H9 (cell line): Measurements from ENCODE around the gene MGARP. TPM values are rescaled to one million over a fixed set of nuclear protein-coding genes. Genes with fewer than 3 reads are reported as not detected.

Experiments used
- DNase-seq: peaks from one replicate; pipeline ENCODE4 v3.0.0-alpha.2; 2017
- H2AFZ ChIP-seq: one replicate; pipeline ENCODE4 v1.6.1; 2013; ENCODE audit warnings: mild to moderate bottlenecking, low read length, control low read depth, moderate library complexity
- H2AK5ac ChIP-seq: 2 replicates; pipeline ENCODE4 v1.6.1; 2013; ENCODE audit warnings: low read length, control low read depth, mixed read lengths; ENCODE audit not compliant: insufficient read length
- H2BK120ac ChIP-seq: one replicate; pipeline ENCODE4 v1.6.1; 2013; ENCODE audit warnings: low read depth, mild to moderate bottlenecking, low read length, control low read depth, inconsistent platforms; ENCODE audit not compliant: poor library complexity, severe bottlenecking
- H2BK12ac ChIP-seq: 2 replicates; pipeline ENCODE4 v1.6.1; 2013; ENCODE audit warnings: low read length, control low read depth, mixed read lengths, low read depth; ENCODE audit not compliant: insufficient read length
- H2BK15ac ChIP-seq: 2 replicates; pipeline ENCODE4 v1.6.1; 2013; ENCODE audit warnings: low read depth, low read length, control low read depth
- H2BK20ac ChIP-seq: one replicate; pipeline ENCODE4 v1.6.1; 2013; ENCODE audit warnings: low read depth, mild to moderate bottlenecking, low read length, control low read depth, inconsistent platforms; ENCODE audit not compliant: poor library complexity, severe bottlenecking
- H2BK5ac ChIP-seq: 2 replicates; pipeline ENCODE4 v1.6.1; 2013; ENCODE audit warnings: low read length, control low read depth, mixed read lengths; ENCODE audit not compliant: insufficient read length
- H3K14ac ChIP-seq: 2 replicates; pipeline ENCODE4 v1.6.1; 2013; ENCODE audit warnings: low read length, control low read depth; ENCODE audit not compliant: insufficient read depth
- H3K18ac ChIP-seq: 2 replicates; pipeline ENCODE4 v1.6.1; 2013; ENCODE audit warnings: low read depth, mild to moderate bottlenecking, mixed read lengths, low read length, control low read depth; ENCODE audit not compliant: insufficient read length
- H3K23ac ChIP-seq: 2 replicates; pipeline ENCODE4 v1.6.1; 2013; ENCODE audit warnings: low read length, control low read depth, mixed read lengths, low read depth; ENCODE audit not compliant: insufficient read length
- H3K23me2 ChIP-seq: 2 replicates; pipeline ENCODE4 v1.6.1; 2013; ENCODE audit warnings: low read depth, mild to moderate bottlenecking, mixed read lengths, low read length, control low read depth; ENCODE audit not compliant: insufficient read length, poor library complexity, severe bottlenecking
- H3K27ac ChIP-seq: 2 replicates; pipeline ENCODE4 v1.5.1; 2013; ENCODE audit warnings: low read length, control low read depth, mixed read lengths, low read depth; ENCODE audit not compliant: insufficient read length
- H3K27me3 ChIP-seq: 2 replicates; pipeline ENCODE4 v1.6.1; 2013; ENCODE audit warnings: low read length, control low read depth, inconsistent platforms; ENCODE audit not compliant: insufficient read depth
- H3K4ac ChIP-seq: 2 replicates; pipeline ENCODE4 v1.6.1; 2013; ENCODE audit warnings: low read depth, mild to moderate bottlenecking, control low read depth, inconsistent platforms, low read length, moderate library complexity
- H3K4me1 ChIP-seq: 2 replicates; pipeline ENCODE4 v1.6.1; 2013; ENCODE audit warnings: low read length, control low read depth, inconsistent platforms; ENCODE audit not compliant: insufficient read depth
- H3K4me2 ChIP-seq: 2 replicates; pipeline ENCODE4 v1.6.1; 2013; ENCODE audit warnings: low read length, control low read depth, mixed read lengths; ENCODE audit not compliant: insufficient read length, insufficient read depth
- H3K56ac ChIP-seq: 2 replicates; pipeline ENCODE4 v1.6.1; 2013; ENCODE audit warnings: low read depth, mild to moderate bottlenecking, mixed read lengths, low read length, control low read depth; ENCODE audit not compliant: insufficient read length
- H3K79me1 ChIP-seq: 2 replicates; pipeline ENCODE4 v1.6.1; 2013; ENCODE audit warnings: low read depth, mild to moderate bottlenecking, moderate library complexity, low read length, control low read depth, inconsistent platforms; ENCODE audit not compliant: insufficient read depth, poor library complexity, severe bottlenecking
- H3K79me2 ChIP-seq: 2 replicates; pipeline ENCODE4 v1.6.1; 2013; ENCODE audit warnings: low read length, control low read depth, inconsistent platforms; ENCODE audit not compliant: insufficient read depth
- H3K9ac ChIP-seq: 2 replicates; pipeline ENCODE4 v1.6.1; 2013; ENCODE audit warnings: low read length, control low read depth, mixed read lengths; ENCODE audit not compliant: insufficient read length; ENCODE audit errors: extremely low read depth
- H3K9me3 ChIP-seq: one replicate; pipeline ENCODE4 v1.6.1; 2013; ENCODE audit warnings: low read depth, low read length, inconsistent platforms; ENCODE audit not compliant: control insufficient read depth
- H3T11ph ChIP-seq: one replicate; pipeline ENCODE4 v1.6.1; 2013; ENCODE audit warnings: mild to moderate bottlenecking, low read length, control low read depth, inconsistent platforms
- H4K20me1 ChIP-seq: one replicate; pipeline ENCODE4 v1.6.1; 2013; ENCODE audit not compliant: control insufficient read depth, insufficient read length, insufficient read depth
- H4K5ac ChIP-seq: 2 replicates; pipeline ENCODE4 v1.6.1; 2013; ENCODE audit warnings: low read depth, mild to moderate bottlenecking, mixed read lengths, low read length, control low read depth; ENCODE audit not compliant: insufficient read length
- H4K8ac ChIP-seq: replicated peaks from 2 replicates; pipeline ENCODE4 v1.6.1; 2013; ENCODE audit warnings: low read length, control low read depth, mixed read lengths, low read depth; ENCODE audit not compliant: insufficient read length
- H4K91ac ChIP-seq: 2 replicates; pipeline ENCODE4 v1.6.1; 2013; ENCODE audit warnings: low read depth, mild to moderate bottlenecking, moderate library complexity, mixed read lengths, low read length, control low read depth; ENCODE audit not compliant: insufficient read length
- H3K27ac Mint-ChIP-seq, 3 experiments: 2 replicates in 2 of 3; 3 replicates in 1 of 3; pipeline ENCODE4 v1.8.0; 2020 to 2021; ENCODE audit warnings: mixed read lengths in 3 of 3, mild to moderate bottlenecking in 1 of 3, moderate library complexity in 1 of 3
- H3K27me3 Mint-ChIP-seq: 2 replicates; pipeline ENCODE4 v1.8.0; 2021; ENCODE audit warnings: low read depth, mild to moderate bottlenecking, moderate library complexity, mixed read lengths
- H3K36me3 Mint-ChIP-seq, 3 experiments: 2 replicates in 2 of 3; 3 replicates in 1 of 3; pipeline ENCODE4 v1.8.0; 2020 to 2021; ENCODE audit warnings: low read depth in 3 of 3, mixed read lengths in 3 of 3; ENCODE audit not compliant: insufficient read depth in 1 of 3
- H3K4me1 Mint-ChIP-seq, 2 experiments: 2 replicates each; pipeline ENCODE4 v1.8.0; 2020; ENCODE audit warnings: mixed read lengths in 2 of 2
- H3K4me3 Mint-ChIP-seq, 2 experiments: 2 replicates in 1 of 2; 3 replicates in 1 of 2; pipeline ENCODE4 v1.8.0; 2020 to 2021; ENCODE audit warnings: mild to moderate bottlenecking in 2 of 2, mixed read lengths in 2 of 2, moderate library complexity in 1 of 2
- H3K9me3 Mint-ChIP-seq, 2 experiments: 2 replicates in 1 of 2; 3 replicates in 1 of 2; pipeline ENCODE4 v1.8.0; 2020; ENCODE audit warnings: mild to moderate bottlenecking in 2 of 2, mixed read lengths in 2 of 2, moderate library complexity in 1 of 2
- whole genome bisulfite sequencing: extraction: QIAGEN DNeasy Blood & Tissue Kit; methylation state at CpG from one replicate; pipeline ENCODE4 v1.1.7; 2013; ENCODE audit warnings: missing lambda C conversion rate, low lambda C conversion rate, mixed read lengths; ENCODE audit not compliant: insufficient read length; ENCODE audit errors: extremely low coverage; 5-methylcytosine and 5-hydroxymethylcytosine counted together
- total RNA-seq: library from RNA; stranded (reverse); gene quantifications from 2 replicates; pipeline ENCODE4 v1.2.1, GENCODE V29; 2021
- TF ChIP-seq, protein P1 (sequence below): fragments of 200-600 bp; sonication (generic); conservative IDR thresholded peaks from 3 replicates; pipeline ENCODE4 v1.8.0; 2021; ENCODE audit warnings: antibody characterized with exemption, mild to moderate bottlenecking

Gene MGARP
- total RNA-seq, 1 experiment from 2014 or later = 4.0 TPM

DNA sequence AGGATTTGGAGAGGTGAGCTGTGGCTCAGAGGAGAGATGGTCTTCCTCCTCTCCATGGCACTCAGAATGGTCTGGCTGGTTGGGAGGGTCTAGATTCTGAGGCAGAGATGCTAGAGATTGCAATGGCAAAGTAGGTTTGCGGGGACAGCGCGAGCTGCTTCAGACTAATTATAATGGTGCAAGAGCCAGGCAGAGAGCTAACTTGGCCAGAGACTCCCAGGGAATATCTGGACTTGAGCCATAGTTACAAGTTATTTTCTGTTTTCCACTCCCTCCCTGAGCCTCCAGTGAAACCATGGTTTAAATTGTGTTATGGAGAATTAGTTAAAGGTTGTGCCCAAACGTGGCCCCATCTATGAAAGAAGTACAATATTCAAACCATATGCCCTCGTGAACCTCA is 58.3 kb downstream of the MGARP start:
- H3K36me3 Mint-ChIP-seq = no peaks in the 10 kb centered on the region
- DNase-seq = no peak
- Histone ChIP-seq H2AK5ac (no peak overlapping the region), H2BK15ac (no peak overlapping the region), H4K20me1 (no peaks in the 10 kb centered on the region), H4K91ac (no peak overlapping the region), H3K9ac (no peak overlapping the region), H3K9me3 (no peaks in the 10 kb centered on the region), H3K14ac (no peak overlapping the region), H3K23ac (no peak overlapping the region), H3T11ph (no peak overlapping the region), H3K4ac (no peak overlapping the region), H3K79me1 (no peaks in the 10 kb centered on the region), H2BK12ac (no peak overlapping the region), H3K4me2 (no peak overlapping the region), H3K56ac (no peak overlapping the region), H3K27ac (no peak overlapping the region), H2BK20ac (no peak overlapping the region), H3K79me2 (no peaks in the 10 kb centered on the region), H3K23me2 (no peaks in the 10 kb centered on the region), H3K4me1 (no peaks in the 10 kb centered on the region), H2AFZ (no peak overlapping the region), H4K5ac (no peak overlapping the region), H4K8ac (no peak overlapping the region), H2BK5ac (no peak overlapping the region), H3K27me3 (no peaks in the 10 kb centered on the region), H3K18ac (no peak overlapping the region), H2BK120ac (no peak overlapping the region)
- H3K9me3 Mint-ChIP-seq = no peaks in the 10 kb centered on the region
- TF ChIP-seq, protein P1, sequence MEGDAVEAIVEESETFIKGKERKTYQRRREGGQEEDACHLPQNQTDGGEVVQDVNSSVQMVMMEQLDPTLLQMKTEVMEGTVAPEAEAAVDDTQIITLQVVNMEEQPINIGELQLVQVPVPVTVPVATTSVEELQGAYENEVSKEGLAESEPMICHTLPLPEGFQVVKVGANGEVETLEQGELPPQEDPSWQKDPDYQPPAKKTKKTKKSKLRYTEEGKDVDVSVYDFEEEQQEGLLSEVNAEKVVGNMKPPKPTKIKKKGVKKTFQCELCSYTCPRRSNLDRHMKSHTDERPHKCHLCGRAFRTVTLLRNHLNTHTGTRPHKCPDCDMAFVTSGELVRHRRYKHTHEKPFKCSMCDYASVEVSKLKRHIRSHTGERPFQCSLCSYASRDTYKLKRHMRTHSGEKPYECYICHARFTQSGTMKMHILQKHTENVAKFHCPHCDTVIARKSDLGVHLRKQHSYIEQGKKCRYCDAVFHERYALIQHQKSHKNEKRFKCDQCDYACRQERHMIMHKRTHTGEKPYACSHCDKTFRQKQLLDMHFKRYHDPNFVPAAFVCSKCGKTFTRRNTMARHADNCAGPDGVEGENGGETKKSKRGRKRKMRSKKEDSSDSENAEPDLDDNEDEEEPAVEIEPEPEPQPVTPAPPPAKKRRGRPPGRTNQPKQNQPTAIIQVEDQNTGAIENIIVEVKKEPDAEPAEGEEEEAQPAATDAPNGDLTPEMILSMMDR = no peak
- H3K4me3 Mint-ChIP-seq = no peak overlapping the region
- no peaks in the 10 kb centered on the region for H3K4me1 Mint-ChIP-seq
- WGBS = no CpG with 5 or more reads among the region's 5 CpGs
- no peak overlapping the region for H3K27ac Mint-ChIP-seq
- no peaks in the 10 kb centered on the region; the same call in 1 of the 2 replicates for H3K27me3 Mint-ChIP-seq
